ENCODE measurements around the gene FBXL16. TPM values are rescaled to one million over a fixed set of nuclear protein-coding genes. Genes with fewer than 3 reads are reported as not detected.

Gene FBXL16
- total and polyA plus RNA-seq, 2 of the 13 experiments (the other 11 are each of a cell fraction or from before 2014, with no cell fraction given): 0.22 to 2.0 TPM

DNA sequence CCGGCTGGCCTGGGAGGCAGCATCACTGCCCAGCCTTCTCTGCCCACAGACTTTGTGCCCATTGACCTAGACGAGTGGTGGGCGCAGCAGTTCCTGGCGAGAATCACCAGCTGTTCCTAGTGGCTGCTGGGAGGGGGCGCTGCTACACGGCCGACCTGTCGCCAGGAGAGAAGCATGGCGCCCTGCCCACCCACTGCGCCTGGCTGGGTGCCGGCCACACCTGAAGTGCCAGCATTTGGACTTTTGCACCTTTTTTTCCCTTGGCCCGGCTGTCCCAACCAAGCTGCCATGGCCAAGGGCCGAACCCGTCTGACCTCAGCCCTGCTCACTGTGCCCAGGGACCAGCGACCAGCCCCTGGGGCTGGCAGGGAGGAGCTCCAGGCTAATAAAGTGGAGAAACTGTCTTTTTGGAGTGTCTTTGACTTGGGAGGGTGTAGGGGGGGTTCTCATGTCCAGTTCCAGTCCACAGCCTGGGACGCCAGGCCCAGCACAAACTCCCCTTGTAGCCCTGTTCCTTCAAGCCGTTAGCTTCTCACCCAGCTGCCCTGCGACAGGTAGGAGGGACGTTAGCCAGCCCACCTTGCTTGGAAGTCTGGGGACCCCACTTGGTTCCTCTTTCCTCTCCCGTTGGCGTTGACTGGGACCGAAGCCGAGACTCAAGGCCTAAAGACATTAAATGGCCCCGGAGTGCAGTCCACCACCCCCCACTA, 57.4 kb downstream of the FBXL16 start (continued):
- TF ChIP-seq, protein P1, sequence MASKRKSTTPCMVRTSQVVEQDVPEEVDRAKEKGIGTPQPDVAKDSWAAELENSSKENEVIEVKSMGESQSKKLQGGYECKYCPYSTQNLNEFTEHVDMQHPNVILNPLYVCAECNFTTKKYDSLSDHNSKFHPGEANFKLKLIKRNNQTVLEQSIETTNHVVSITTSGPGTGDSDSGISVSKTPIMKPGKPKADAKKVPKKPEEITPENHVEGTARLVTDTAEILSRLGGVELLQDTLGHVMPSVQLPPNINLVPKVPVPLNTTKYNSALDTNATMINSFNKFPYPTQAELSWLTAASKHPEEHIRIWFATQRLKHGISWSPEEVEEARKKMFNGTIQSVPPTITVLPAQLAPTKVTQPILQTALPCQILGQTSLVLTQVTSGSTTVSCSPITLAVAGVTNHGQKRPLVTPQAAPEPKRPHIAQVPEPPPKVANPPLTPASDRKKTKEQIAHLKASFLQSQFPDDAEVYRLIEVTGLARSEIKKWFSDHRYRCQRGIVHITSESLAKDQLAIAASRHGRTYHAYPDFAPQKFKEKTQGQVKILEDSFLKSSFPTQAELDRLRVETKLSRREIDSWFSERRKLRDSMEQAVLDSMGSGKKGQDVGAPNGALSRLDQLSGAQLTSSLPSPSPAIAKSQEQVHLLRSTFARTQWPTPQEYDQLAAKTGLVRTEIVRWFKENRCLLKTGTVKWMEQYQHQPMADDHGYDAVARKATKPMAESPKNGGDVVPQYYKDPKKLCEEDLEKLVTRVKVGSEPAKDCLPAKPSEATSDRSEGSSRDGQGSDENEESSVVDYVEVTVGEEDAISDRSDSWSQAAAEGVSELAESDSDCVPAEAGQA (IDR thresholded peaks at IDR 0.05; ENCODE audit: low read depth): no peak
- TF ChIP-seq, protein P1 (CRISPR knock-in tag; IDR thresholded peaks at IDR 0.05; ENCODE audit: borderline replicate concordance): no peak
- TF ChIP-seq ZNF343 (CRISPR knock-in tag; IDR thresholded peaks at IDR 0.05) (no peak), KDM2A (CRISPR knock-in tag; IDR thresholded peaks at IDR 0.05; ENCODE audit: borderline replicate concordance, low read depth) (peak; percentile 35; the same call in 1 of the 2 replicates), NR2F6 (IDR thresholded peaks at IDR 0.05) (no peak; the same call in 1 of the 2 replicates), NR2F6 (CRISPR knock-in tag; IDR thresholded peaks at IDR 0.05) (peak; percentile 60; the same call in 1 of the 2 replicates), ZNF367 (CRISPR knock-in tag; IDR thresholded peaks at IDR 0.05; ENCODE audit: borderline replicate concordance) (no peak), NFE2L1 (CRISPR knock-in tag; IDR thresholded peaks at IDR 0.05; ENCODE audit: borderline replicate concordance) (no peak), ERF (CRISPR knock-in tag; IDR thresholded peaks at IDR 0.05) (0 out of 2 replicates have a peak, but pooled peaks have one; percentile 31), ZNF562 (CRISPR knock-in tag; IDR thresholded peaks at IDR 0.05; ENCODE audit: borderline replicate concordance) (no peak), MTA1 (CRISPR knock-in tag; IDR thresholded peaks at IDR 0.05; ENCODE audit: borderline replicate concordance) (no peak), HCFC1 (IDR thresholded peaks at IDR 0.05; ENCODE audit: low read depth, low read length) (no peak), RAD21 (CRISPR knock-in tag; IDR thresholded peaks at IDR 0.05) (peak; percentile 68)
- TF ChIP-seq, protein P2, sequence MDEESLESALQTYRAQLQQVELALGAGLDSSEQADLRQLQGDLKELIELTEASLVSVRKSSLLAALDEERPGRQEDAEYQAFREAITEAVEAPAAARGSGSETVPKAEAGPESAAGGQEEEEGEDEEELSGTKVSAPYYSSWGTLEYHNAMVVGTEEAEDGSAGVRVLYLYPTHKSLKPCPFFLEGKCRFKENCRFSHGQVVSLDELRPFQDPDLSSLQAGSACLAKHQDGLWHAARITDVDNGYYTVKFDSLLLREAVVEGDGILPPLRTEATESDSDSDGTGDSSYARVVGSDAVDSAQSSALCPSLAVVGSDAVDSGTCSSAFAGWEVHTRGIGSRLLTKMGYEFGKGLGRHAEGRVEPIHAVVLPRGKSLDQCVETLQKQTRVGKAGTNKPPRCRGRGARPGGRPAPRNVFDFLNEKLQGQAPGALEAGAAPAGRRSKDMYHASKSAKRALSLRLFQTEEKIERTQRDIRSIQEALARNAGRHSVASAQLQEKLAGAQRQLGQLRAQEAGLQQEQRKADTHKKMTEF (CRISPR knock-in tag; IDR thresholded peaks at IDR 0.05): no peak
- TF ChIP-seq, protein P3, sequence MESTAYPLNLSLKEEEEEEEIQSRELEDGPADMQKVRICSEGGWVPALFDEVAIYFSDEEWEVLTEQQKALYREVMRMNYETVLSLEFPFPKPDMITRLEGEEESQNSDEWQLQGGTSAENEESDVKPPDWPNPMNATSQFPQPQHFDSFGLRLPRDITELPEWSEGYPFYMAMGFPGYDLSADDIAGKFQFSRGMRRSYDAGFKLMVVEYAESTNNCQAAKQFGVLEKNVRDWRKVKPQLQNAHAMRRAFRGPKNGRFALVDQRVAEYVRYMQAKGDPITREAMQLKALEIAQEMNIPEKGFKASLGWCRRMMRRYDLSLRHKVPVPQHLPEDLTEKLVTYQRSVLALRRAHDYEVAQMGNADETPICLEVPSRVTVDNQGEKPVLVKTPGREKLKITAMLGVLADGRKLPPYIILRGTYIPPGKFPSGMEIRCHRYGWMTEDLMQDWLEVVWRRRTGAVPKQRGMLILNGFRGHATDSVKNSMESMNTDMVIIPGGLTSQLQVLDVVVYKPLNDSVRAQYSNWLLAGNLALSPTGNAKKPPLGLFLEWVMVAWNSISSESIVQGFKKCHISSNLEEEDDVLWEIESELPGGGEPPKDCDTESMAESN (CRISPR knock-in tag; conservative IDR thresholded peaks at IDR 0.05): no peak
- TF ChIP-seq, protein P4, sequence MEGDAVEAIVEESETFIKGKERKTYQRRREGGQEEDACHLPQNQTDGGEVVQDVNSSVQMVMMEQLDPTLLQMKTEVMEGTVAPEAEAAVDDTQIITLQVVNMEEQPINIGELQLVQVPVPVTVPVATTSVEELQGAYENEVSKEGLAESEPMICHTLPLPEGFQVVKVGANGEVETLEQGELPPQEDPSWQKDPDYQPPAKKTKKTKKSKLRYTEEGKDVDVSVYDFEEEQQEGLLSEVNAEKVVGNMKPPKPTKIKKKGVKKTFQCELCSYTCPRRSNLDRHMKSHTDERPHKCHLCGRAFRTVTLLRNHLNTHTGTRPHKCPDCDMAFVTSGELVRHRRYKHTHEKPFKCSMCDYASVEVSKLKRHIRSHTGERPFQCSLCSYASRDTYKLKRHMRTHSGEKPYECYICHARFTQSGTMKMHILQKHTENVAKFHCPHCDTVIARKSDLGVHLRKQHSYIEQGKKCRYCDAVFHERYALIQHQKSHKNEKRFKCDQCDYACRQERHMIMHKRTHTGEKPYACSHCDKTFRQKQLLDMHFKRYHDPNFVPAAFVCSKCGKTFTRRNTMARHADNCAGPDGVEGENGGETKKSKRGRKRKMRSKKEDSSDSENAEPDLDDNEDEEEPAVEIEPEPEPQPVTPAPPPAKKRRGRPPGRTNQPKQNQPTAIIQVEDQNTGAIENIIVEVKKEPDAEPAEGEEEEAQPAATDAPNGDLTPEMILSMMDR (CRISPR knock-in tag; IDR thresholded peaks at IDR 0.05): peak; percentile 93
